GM18868 (cell line): ENCODE measurements around the gene RLBP1.
A peak's percentile ranks its signal among the peaks of the same experiment; 100 is the strongest.
"Not testable (repeated sequence)": the region's sequence is repeated elsewhere in the genome, so short reads cannot be mapped to it uniquely, and the experiment has no call there.

ENCODE experiments used
- ATAC-seq: cut with Tn5 transposase; IDR thresholded peaks from one replicate; pipeline ENCODE4 v1.9.1; 2021; ENCODE audit warnings: mild to moderate bottlenecking, moderate library complexity; ENCODE audit not compliant: unreplicated experiment

Gene RLBP1

GRCh38 chr15:89221543-89221942 lies at the start of gene RLBP1:
TSS of gene RLBP1 (minus strand) at chr15:89221579. CDS start at chr15:89218975, 2,604 bp downstream.
- ATAC-seq, result no peak

GRCh38 chr15:89250142-89250541 lies 28.8 kb upstream of the RLBP1 start:
- ATAC-seq, result not testable (repeated sequence)

- ATAC-seq, result no peak
Measured at GRCh38 chr15:89248584-89248983, 27.2 kb upstream of the RLBP1 start.

- ATAC-seq, result no peak
Measured at GRCh38 chr15:89247446-89247845, 26.1 kb upstream of the RLBP1 start.

- peak; percentile 23 for ATAC-seq
Measured at GRCh38 chr15:89244574-89244903, 23.2 kb upstream of the RLBP1 start.

- ATAC-seq, result peak; percentile 96
Measured at GRCh38 chr15:89243691-89244573, 22.6 kb upstream of the RLBP1 start, which contains the start of gene FANCI. TSS of gene FANCI (plus strand) at chr15:89243979. CDS start at chr15:89247648, 3,669 bp downstream.

GRCh38 chr15:89243046-89243690 lies 21.8 kb upstream of the RLBP1 start:
- no peak for ATAC-seq

- not testable (repeated sequence) for ATAC-seq
Measured at GRCh38 chr15:89239883-89240810, 18.8 kb upstream of the RLBP1 start.

GRCh38 chr15:89231832-89232231 lies 10.5 kb upstream of the RLBP1 start:
- ATAC-seq, result no peak

- ATAC-seq, result no peak
Measured at GRCh38 chr15:89230277-89230676, 8.9 kb upstream of the RLBP1 start.

GRCh38 chr15:89227425-89227824 lies 6.0 kb upstream of the RLBP1 start:
- no peak for ATAC-seq

GRCh38 chr15:89226359-89227221 lies 5.2 kb upstream of the RLBP1 start:
- ATAC-seq, result no peak

GRCh38 chr15:89225588-89225987 lies 4.2 kb upstream of the RLBP1 start:
- ATAC-seq, result no peak

- ATAC-seq, result no peak
Measured at GRCh38 chr15:89218531-89218930, 2.8 kb downstream of the RLBP1 start.

- no peak for ATAC-seq
Measured at GRCh38 chr15:89217686-89218376, 3.5 kb downstream of the RLBP1 start.

- ATAC-seq, result no peak
Measured at GRCh38 chr15:89217031-89217430, 4.3 kb downstream of the RLBP1 start.

- ATAC-seq, result no peak
Measured at GRCh38 chr15:89215627-89216026, 5.8 kb downstream of the RLBP1 start.

GRCh38 chr15:89211678-89212170 lies 9.7 kb downstream of the RLBP1 start:
- no peak for ATAC-seq

GRCh38 chr15:89209057-89209456 lies 12.3 kb downstream of the RLBP1 start:
- ATAC-seq, result no peak
